NK-92 treated with Interleukin-12 subunit alpha and Interleukin-12 subunit beta, amount 100 ng/mL, for 24 hours (cell line): ENCODE results near the gene VRK3.
A peak's percentile ranks its signal among the peaks of the same experiment; 100 is the strongest.

Experiments used
- DNase-seq: peaks from one replicate; lab custom pipeline; 2025; lab: John Stamatoyannopoulos, UW

VRK3 gene

DNA sequence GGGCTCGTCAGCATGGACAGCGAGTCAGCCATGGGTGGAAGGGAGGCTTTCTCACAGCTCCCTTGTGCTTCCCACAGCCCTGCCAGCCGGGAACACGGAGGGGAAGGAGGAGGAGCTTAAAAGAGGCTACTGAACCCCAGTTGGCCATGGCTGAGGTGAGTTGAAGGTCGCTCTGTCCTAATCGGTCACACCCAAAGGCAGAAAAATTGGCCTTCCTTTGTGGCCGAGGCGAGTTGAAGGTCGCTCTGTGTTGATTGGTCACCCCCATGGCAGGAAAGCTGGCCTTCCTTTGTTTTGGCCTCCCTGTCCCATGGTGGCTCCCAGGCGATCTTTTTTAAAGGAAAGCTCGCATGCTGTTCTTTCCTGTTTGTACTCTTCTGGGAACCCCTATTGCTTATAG lies 5.8 kb upstream of the VRK3 start:
- no peak for DNase-seq

DNA sequence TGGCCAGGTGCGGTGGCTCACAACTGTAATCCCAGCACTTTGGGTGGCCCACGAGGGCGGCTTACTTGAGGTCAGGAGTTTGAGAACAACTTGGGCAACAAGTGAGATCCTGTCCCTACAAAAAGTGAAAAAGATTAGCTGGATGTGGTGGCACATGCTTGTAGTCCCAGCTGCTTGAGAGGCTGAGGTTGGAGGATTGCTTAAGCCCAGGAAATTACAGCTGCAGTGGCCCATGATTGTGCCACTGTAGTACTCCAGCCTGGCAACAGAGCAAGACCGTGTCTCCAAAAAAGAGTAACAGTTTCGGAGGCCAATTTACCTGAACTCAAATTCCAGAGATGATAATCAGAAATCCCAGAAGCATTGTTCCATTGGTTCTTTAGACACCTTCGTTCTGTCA lies 5.1 kb upstream of the VRK3 start:
- DNase-seq = no peak

- no peak for DNase-seq
Observed at GRCh38 chr19:50026550-50026906, 1.4 kb upstream of the VRK3 start.

- DNase-seq = peak; percentile 90
Observed at GRCh38 chr19:50025794-50026549, 800 bp upstream of the VRK3 start, which contains the start of gene ZNF473. ZNF473 (plus strand) TSS chr19:50026005; CDS start chr19:50031083, 5,078 bp downstream.

- DNase-seq = no peak
Observed at GRCh38 chr19:50024719-50025021, 502 bp downstream of the VRK3 start.

DNA sequence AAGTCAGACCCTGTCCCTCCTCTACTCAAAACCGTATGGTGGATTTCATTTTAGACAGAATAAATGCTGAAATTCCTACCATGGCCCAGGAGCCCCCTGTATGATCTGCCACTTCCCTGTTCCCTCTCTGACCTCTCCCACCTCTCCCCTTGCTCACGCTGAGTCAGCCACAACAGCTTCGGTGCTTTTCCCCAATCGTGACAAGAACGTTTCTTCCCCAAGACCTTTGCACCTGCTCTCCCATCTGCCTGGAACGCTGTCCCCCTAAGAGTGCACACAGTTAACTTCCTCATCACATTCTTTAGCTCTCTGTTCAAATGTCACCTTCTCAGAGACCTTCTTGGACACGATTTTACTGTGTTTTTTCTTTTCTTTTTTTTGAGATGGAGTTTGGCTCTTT lies 2.3 kb downstream of the VRK3 start:
- no peak for DNase-seq

DNA sequence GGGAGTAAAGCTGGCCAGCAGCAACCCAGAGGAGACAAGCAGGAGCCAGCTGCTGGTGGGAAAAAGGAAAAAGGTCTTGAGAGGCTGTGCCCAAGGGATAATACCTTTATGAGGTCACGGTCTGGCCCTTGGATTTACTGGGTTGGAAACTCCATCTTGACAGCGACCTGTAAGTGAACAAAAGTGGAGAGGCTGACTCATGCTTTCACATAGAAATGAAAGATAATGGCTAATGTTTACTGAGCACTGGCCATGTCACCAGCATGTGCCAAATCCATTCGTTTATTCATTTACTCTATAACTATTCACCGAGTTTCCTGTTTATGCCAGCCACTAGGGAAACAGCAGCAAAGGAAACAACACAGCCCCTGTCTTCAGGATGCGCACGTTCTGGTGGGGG lies 4.7 kb downstream of the VRK3 start:
- no peak for DNase-seq

DNA sequence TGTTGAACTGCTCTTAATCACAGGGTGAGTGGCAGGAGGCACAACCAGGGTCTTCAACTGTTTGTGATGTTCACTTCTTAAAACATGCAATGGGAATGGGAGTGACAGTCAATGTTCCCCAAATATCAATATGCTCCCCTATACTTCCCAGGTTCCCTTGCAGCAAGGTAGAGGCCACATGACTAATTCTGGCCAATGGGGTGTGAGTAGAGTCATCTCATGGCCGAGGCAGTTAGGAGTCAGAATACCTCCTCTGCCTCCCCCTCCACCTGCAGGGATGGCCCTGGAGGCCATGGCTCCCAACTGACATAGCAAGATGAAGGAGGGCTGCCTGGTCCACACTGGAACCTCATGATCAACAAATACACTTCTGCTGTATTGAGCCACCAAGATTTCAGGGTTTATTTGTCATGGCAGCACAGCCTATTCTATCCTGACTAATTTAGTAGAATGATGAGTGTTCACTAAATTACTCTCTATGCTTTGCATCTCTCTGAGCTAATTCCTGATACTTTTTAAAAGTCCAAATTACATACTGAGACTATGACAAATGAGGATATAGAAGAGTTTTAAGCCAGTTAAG lies 8.9 kb downstream of the VRK3 start:
- DNase-seq = no peak

DNA sequence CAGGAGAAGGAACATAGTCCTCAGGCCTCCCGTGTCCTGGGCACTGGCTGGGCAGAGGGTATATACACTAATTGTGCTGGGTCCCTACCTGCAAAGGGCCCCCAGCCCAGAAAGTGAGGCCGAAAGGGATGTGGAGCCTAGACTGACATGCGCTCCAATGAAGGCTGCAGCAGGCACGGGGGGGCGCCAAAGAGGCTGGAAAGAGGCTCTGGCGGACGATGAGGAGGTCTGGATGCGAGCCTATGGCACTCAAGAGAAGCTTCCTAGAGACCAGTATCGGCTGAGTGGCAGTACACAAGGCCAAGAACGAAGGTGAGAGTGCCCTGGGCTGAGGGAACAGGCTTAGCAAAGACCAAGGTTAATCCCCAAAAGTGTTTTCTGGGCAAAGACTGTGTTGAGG lies 16.6 kb downstream of the VRK3 start:
- no peak for DNase-seq

- DNase-seq = no peak
Observed at GRCh38 chr19:50007947-50008346, 17.2 kb downstream of the VRK3 start.

- DNase-seq = no peak
Observed at GRCh38 chr19:50007170-50007569, 18.0 kb downstream of the VRK3 start.

DNA sequence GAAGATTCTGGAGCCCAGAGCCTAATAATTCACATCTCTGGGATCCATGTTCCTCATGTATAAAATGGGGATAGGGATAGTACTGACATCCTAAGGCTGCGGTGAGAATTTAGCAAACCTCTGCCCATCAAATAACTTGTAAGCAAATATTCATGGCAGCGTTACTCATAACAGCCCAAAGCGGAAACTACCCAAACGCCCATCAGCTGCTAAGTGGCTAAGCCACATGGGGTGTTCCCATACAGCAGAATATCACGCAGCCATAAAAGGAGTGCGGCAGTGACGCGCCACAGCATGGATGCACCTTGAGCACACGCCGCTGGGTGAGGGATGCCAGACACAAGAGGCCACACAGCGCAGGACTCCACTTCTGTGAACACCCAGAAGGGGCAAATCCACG lies 19.7 kb downstream of the VRK3 start:
- no peak for DNase-seq

DNA sequence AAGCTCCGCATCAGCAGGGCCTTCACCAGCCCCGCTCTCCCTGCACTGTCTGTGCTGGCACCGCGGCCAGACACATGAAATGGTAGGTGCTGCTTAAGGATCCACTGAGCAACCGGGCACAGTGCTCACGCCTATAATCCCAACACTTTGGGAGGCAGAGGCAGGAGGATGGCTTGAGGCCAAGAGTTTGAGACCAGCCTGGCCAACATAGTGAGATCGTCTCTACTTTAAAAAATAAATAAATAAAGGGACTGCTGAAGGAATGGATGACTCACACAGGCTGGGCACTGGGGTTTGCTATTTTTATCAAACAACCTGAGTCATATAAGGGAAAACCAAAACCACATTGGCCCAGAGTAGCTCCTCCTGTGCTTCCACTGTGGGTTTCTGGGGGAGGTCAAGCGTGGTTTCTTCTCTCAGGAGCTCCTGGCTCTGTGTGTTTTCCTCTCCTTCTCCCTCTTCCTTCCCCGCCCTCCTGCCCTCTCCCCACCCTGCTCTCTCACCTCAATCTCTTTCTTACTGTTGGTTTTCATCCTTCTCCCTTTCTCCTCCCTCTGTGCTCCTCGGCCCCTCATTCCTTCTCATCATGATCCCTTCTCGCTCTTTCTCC lies 21.3 kb downstream of the VRK3 start:
- DNase-seq = peak; percentile 55

GRCh38 chr19:50003254-50003788 lies 21.9 kb downstream of the VRK3 start:
- no peak for DNase-seq

GRCh38 chr19:50002386-50002960 lies 22.7 kb downstream of the VRK3 start:
- no peak for DNase-seq

- no peak for DNase-seq
Observed at GRCh38 chr19:50001775-50002174, 23.4 kb downstream of the VRK3 start.

DNA sequence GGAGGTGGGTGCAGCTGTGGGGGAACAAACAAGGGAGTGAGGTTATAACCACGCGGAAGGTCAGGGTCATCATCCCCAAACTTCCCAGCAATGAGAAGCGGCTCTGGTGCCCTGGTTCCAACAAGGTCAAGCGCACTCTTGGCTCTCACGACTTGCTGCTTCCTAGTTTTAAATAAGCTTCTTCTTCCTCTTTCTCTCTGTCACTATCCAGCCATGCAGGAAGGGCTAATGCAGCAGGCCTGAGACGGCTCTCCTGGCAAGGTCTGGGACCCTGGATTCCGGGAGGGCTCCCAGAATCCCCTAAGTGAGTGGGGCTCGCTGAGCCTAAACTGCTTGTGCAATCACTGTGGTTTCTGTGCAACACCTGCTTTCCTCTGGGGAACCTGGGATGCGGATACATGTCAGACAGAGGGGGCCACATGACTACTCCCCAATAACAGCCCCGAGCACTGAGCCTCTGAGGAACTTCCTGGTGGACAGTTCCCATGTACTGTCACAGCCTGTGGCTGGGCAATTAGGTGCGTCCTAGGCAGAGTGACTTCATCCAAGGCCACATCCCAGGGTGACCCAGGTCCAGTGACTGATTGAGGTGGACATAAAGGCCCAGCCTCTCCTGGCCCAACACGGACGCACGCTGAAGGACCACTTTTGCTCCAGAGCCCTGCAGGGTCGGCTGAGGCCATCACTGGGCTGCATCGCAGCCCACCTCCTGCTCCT lies 24.2 kb downstream of the VRK3 start:
- no peak for DNase-seq

- DNase-seq = peak; percentile 26
Observed at GRCh38 chr19:50000038-50000840, 24.9 kb downstream of the VRK3 start.

DNA sequence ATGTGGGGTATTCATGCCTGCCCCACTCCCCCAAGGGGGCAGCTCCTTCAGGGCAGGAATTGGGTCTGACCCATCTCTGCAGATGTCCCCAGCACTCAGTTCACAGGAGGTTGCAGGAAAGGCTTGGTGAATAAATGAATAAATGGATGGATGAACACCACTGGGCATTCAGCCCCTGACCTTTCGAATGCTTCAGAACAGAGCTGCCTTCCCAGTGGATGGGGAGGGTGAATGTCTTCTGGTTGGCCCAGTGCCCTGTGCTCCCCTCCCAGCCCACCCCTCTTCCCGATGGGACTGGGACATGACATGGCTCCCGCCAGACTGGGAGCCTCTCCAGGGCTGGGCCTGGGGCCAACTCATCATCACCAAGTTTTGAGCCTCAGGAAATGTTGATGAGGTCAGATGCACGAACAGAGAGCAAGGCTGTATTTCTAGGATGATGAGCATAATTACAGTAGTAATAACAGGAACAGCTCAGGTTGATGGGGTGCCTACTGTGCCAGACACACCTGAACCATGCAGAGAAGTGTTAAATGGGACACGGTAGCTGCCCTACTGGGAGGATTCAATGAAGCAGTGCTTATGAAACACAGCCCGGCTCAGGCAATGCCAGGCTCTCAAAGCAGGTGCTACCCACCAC lies 25.7 kb downstream of the VRK3 start:
- DNase-seq = no peak

DNA sequence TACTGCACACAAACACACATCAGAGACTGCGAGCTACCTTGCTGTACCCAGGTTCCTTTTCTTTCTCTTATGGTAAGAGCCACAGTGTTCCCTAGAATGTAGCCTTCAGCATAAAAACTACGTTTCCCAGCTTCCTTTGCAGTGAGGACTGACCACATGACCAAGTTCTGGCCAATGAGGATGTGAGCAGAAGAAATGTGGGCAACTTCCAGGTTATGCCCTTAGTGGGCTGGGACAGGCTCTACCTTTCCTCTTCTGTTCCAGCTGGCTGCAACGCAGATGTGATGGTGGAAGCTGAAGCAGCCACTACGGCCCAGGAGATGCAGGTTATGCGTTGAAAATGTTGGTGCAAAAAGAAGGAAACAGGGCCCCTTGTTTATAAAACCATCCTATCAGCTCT lies 27.5 kb downstream of the VRK3 start:
- no peak for DNase-seq

DNA sequence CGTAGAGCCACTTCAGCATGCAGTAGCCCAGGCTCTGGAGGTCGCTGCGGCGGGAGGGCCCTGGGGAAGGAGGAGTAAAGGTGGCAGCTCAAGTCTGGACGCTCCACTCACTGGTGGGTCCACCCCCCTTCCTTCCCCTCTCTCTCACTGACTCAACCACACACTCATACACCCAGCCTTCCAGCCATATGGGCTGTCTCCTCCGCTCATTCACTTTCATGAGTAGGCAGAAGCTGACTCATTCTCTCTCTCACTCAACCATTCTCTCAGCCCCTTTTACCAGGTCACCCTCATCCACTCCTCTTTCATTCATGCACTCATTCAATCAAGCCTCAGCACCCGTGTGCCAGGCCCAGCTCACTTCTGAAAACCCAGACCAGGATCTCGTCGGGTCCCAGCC lies 36.7 kb downstream of the VRK3 start:
- no peak for DNase-seq
